Measurements from ENCODE around the gene ELF5.

Gene ELF5

DNA sequence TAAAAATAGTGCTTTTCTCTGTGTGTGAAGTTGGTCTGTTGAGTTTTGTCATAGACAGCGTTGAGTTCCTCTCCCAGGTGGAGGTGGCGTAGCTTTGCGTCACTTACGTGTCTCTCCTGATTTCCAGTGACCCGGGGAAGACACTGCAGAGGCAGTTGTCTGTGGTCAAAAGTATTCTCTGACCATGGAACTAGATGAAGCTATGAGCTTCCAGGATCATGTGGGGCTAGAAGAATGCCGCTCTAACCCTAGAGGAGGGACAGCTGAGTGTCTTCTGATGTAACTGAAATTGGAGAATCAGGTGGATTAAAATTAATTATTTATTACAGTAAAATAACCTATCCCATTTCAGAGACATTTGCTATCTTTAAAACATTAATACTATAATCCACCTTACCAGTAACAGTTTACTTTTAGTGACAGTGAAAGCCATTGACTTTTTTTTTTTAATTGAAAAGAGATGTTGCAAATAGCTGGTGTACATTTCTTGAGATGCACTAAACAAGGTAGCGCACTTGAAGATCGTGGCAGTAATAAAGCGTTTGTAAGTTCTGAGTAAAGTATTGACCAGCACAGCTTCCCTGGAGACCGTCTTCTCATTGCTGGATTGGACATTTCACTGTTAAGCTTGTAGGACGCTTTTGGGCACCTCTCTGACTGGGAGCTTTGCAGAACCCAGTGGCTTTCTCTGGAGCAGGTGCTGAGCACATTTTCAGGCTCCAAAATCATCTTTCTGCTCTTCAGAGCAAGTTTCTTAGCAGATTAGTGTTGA lies 65.2 kb downstream of the ELF5 start:
- DNase-seq: no peak

DNA sequence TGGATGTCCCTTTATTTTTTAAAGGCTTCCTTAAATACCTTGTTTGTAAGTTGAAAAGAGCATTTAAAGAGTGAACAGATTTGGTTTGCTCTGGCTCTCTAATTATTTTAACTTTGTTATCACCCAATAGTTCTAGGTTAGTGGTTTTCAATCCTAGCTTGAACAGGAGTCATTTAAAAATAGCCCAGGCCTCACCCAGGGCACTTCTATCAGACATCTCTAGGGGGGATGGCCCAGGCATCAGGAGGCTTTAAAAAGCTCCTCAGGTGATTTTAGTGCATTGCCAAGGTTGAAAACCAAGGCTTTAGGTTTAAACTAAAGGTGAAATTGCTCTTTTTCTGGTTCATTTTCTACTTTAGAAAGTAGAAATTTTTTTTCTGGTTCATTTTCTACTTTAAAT lies 66.5 kb downstream of the ELF5 start:
- DNase-seq: no peak

DNA sequence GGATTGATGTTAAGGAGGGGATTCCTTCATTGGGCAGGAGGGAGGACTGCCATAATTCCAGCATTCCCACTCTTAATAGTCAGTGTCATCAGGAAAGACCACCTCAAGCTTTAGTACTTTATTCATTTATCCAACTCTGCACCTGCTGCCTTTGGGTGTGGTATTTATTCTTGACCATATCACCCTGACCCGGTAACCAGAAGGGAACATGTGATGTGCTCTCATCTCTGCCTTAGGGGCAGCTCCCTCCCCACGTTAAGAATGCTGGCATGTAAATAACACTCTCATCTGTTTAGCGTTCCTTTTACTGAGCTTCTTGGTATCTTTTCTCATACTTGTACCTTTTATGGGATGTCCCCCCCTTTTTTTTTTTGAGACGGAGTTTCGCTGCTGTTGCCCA lies 67.2 kb downstream of the ELF5 start:
- DNase-seq: no peak

DNA sequence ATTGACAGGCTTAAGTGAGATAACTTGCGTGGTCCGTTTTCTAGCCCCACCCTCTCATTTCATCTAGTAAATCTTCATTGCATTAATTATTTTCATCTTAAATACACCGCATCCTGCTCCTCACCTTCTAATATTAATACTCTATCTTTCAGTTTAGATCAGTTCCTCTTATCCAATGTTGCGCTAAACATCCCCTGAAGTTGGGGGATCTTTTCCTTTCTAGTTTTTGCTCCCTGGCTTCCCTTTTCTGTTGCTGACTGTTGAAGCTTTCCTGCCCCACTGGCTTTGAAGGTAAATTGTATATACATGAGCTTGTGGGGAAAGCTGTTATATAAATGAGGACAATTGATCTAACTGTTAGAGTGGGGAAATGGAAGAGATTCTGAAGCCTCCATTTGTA lies 67.6 kb downstream of the ELF5 start:
- DNase-seq: no peak

DNA sequence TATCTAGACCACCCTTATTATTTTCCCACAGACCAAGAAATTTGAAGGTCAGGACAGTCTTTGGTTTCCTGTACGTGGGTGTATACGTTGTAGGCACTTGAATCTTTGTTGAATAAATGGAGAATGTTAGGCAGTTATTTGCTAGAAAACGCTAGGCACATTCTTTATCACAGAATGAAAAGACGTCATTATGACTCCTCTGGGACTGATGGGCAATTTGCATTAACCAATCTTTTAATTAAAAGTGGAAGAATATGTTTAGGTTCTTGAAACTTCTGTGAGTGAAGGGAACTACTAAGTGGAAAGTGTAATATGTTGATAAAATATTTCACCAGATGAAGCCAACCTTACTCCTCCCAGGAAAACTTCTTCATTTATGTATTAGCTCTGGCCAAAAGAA lies 69.2 kb downstream of the ELF5 start:
- DNase-seq: no peak

DNA sequence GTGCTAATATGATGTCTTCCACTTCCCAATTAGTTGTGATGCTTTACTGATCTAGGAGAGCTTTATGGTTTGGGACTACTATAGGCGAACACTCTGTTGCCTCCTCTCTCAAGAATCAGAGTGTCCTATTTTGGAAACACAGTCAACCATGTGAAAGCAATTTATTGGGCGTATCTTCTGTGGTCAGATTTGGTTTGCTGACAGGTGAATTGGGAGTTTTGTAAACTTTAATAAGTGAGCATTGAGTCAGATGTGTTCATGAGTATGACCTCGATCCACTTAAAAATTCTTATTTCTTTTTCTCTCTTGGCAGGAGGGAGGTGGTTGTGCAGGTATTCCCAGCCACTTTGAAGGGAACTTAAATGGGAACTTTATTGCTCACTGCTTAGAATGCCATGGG lies 70.5 kb downstream of the ELF5 start:
- DNase-seq: no peak

DNA sequence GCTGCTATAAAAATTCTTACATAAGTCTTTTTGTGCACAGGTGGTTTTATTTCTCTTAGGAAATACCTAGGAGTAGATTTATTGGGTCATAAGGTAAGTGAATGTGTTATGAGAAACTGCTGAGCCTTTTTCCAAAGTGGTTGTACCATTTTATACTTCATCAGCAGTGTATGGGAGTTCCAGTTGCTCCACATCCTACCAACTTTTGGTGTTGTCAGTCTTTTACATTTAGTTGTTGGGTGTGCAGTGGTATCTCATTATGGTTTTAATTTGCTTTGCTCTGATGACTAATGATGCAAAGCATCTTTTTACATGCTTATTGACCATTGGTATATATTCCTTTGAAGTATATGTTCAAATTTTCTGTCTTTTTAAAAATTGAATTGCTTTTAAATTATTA lies 71.8 kb downstream of the ELF5 start:
- no peak for DNase-seq

DNA sequence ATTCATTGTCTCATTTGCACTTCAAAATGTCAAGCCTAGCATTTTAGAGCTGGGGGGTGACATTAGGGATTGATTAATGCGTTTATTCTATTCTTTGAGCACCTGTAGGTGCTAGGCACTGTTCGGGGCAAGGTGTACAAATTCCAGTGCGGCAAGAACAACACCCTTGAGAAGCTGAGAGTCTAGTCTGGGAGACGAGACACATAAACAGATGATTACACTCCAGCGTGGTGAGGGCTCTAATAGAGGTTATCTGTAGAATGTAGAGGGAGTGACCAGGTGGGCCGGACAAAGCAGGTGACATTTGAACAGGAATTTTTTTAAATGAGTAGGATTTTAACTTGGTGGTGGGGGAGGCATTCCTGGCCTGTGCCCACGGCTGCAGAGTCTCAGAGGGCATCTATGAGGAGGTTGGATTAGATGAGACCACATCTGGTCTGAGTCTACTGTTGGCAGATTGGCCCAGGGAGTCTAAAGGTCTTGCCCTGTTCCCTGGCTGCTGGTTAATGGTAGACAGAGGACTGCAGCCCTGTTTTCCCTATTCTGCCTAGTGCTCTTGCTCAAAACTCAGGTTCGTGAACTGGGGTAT lies 73.9 kb downstream of the ELF5 start:
- no peak for DNase-seq

DNA sequence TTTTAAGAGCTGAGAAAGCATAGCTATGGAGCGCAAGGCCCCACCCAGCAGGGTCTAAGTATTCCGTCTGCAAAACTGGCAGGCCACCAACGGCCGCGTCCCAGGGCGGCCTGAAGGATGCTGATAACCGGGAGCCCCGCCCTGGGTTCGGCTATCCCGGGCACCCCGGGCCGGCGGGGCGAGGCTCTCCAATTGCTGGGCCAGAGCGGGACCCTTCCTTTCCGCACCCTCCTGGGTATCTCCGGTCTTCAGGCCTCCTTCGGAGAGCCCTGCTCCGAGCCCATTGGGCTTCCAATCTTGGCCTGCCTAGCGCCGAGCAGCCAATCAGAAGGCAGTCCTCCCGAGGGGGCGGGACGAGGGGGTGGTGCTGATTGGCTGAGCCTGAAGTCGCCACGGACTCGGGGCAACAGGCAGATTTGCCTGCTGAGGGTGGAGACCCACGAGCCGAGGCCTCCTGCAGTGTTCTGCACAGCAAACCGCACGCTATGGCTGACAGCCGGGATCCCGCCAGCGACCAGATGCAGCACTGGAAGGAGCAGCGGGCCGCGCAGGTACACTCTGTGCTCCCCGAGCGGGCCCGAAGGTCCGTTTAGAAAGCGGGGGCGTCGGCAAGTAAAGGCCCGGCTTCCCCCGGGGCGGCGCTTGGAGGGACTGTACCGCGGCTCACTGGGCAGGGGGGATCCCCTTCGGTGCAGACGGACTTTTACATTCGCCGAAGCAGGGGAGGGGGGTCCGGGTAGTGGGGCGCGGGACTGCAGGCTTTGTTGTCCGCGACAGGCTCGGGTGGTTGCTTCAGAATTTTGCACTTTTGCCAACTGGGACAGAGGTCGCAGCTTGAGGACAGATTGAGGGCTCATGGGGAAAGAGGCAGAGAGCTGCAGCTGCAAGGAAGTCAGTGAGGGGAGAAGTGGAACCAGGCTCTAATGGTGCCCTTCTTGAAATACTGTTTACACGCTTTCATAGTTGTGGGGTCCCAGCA lies 74.8 kb downstream of the ELF5 start, which contains the start of gene CAT:
Gene CAT (plus strand): TSS at position 406 of the 979 bp plus-strand sequence. CDS start 80 bp downstream, at position 486.
- peak; percentile 39 for DNase-seq

DNA sequence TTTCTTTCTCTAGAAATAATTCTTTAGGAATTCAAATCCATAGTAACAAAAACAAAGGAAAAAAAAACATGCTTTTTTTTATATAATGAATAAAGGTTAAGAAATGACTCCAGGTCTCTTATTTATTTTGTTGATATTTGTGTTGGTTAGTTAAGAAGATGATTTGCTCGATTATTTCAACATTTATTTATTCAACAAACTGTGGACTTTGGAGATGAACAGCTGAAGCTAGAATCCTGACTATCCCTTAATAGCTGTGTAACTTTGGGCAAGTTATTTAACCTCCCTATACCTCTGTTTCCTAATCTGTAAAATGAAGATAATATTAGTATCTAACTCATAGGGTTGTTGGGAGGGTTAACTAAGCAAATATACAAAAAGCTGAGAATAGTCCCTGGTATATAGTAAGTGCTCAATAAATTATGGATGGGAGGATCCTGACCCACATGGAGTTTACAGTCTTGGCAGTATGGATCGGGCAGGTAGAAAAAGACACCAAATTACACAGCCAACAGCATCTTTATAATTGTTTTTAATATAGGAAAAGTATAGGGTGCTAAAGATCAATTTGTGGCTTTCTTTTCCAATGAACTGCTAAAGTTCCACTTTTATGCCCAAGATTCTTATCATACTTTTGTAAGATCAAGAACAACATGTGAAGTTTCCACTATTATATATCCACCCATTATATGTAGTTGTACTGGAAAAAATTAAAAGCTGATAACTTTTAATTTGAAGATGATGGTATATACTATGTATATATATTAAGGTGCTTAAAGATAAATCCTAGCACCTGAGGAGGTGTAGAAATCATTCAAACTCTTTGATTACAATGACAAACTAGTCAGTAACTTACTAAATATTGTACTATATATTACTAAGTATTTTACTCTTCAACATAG lies 76.1 kb downstream of the ELF5 start:
- DNase-seq: no peak

DNA sequence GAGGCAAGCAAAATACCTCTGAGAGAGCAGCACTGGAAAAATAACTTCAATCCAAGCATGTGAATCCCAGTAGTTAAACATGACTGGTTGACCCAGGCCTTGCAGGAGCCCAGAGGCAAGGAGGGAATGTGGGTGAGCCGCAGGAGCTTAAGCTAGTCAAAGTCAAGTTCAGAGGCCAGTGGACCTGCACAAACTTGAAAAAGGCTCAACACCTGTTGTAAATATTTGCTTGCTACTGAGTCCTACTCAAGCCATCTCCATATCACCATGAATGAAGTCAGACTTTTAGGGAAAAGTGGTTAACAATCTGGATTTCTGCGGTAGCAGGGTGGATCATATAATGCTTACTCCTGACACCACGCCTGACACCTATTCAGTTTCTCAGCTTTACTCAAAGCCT lies 79.7 kb downstream of the ELF5 start:
- DNase-seq: no peak

DNA sequence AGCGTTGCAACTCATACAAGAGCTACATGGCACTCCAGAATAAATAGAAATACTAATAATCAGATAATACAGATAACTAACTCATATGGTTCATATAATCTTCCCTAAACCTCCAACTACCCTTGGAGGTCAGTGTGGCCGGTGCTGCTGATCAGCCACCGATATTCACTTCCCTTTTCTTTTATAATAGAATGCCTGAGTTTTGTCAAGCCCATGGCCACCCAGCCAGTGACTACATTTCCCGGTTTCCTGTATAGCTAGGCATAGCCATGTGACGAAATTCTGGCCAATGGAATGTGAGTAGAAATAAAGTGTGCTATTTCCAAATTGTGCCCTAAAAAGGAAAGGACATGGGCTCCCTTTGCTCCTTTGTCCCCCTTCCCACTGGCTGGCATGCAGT lies 80.8 kb downstream of the ELF5 start:
- no peak for DNase-seq

DNA sequence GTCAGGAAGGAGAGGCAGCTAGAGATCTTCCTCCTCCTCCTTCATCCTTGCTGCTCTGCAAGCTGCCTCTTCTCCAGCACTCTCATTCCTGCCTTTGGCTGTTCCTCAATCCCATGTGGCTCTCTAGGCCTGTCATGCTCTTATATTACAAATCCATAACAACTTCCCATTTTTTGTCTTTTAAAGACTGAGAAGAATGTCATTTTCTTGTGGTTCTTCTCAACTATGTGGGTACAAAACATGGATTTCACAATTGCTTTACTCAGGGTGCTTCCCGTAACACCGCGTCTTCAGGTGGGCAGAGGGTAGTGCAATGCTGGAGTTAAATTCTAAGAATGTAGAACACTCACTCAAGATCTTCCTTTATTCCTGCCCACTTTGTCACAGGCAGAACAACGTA lies 81.6 kb downstream of the ELF5 start:
- no peak for DNase-seq
